GM13977 (cell line): ENCODE measurements around the gene ZC2HC1C.

Experiments used
- DNase-seq: peaks from one replicate; pipeline ENCODE4 v3.0.0; 2012; ENCODE audit warnings: low spot score
- CTCF ChIP-seq: IDR thresholded peaks from 2 replicates; pipeline ENCODE4 v1.5.1; 2012; ENCODE audit warnings: mild to moderate bottlenecking, control low read depth; ENCODE audit not compliant: insufficient read depth; ENCODE audit errors: extremely low read depth, missing control alignments
- in situ Hi-C: fragments of 300-500 bp; cut with MboI; formaldehyde crosslinking; loops from one replicate; pipeline ENCODE4 v1.12.0; 2022; ENCODE audit warnings: low sequenced_read_pairs, low pct_unique_long_range_greater_than_20kb, mixed read lengths, inconsistent platforms; ENCODE audit not compliant: unreplicated experiment

The ZC2HC1C gene

GRCh38 chr14:75084513-75084912, 15.1 kb downstream of the ZC2HC1C start:
- DNase-seq = no peak
- in situ Hi-C loops = loop anchor here (25.0 kb wide), 1 partner anchor 222 kb away; no protein-coding TSS in a partner anchor
- no peak for TF ChIP-seq CTCF

- no peak for DNase-seq
- in situ Hi-C loops = loop anchor here (25.0 kb wide), 1 partner anchor 226 kb away; no protein-coding TSS in a partner anchor
- no peak for TF ChIP-seq CTCF
Measured at GRCh38 chr14:75088153-75088552, 18.7 kb downstream of the ZC2HC1C start.

GRCh38 chr14:75088566-75089373, 19.3 kb downstream of the ZC2HC1C start:
- peak; percentile 68 for TF ChIP-seq CTCF
- in situ Hi-C loops = loop anchor here (25.0 kb wide), 1 partner anchor 226 kb away; no protein-coding TSS in a partner anchor
- DNase-seq = peak; percentile 34

GRCh38 chr14:75090353-75090752, 20.9 kb downstream of the ZC2HC1C start:
- in situ Hi-C loops = loop anchor here (25.0 kb wide), 1 partner anchor 228 kb away; no protein-coding TSS in a partner anchor
- no peak for TF ChIP-seq CTCF
- no peak for DNase-seq

GRCh38 chr14:75091251-75091650, 21.8 kb downstream of the ZC2HC1C start:
- DNase-seq = no peak
- in situ Hi-C loops = loop anchor here (25.0 kb wide), 1 partner anchor 229 kb away; no protein-coding TSS in a partner anchor
- TF ChIP-seq CTCF = no peak

GRCh38 chr14:75092698-75093097, 23.3 kb downstream of the ZC2HC1C start:
- no peak for TF ChIP-seq CTCF
- DNase-seq = no peak
- in situ Hi-C loops = loop anchor here (25.0 kb wide), 1 partner anchor 230 kb away; no protein-coding TSS in a partner anchor
